Esophagus squamous epithelium (tissue), 5 donors: ENCODE measurements around the gene CYB561D1. TPM values are rescaled to one million over a fixed set of nuclear protein-coding genes. Genes with fewer than 3 reads are reported as not detected.

Experiments
- DNase-seq: peaks from one replicate; lab custom pipeline; 2025; lab: John Stamatoyannopoulos, UW
- H3K27ac ChIP-seq, 4 donors: fragments of 200-600 bp; sonication (generic); one replicate each; pipeline ENCODE4 v1.5.1; 2016 to 2019; ENCODE audit warnings: mild to moderate bottlenecking in 1 of 4
- H3K27me3 ChIP-seq, 4 donors: fragments of 200-600 bp; sonication (generic); 1 replicate in 3 of 4; 2 replicates in 1 of 4; pipeline versions ENCODE4 v1.5.1 to v1.6.0; 2017 to 2021; ENCODE audit warnings: antibody characterized with exemption in 1 of 4
- H3K36me3 ChIP-seq, 3 donors: fragments of 200-600 bp; sonication (generic); one replicate each; pipeline ENCODE4 v1.5.1; 2016 to 2019
- H3K4me1 ChIP-seq, 3 donors: fragments of 200-600 bp; sonication (generic); one replicate each; pipeline ENCODE4 v1.5.1; 2017 to 2019
- H3K4me3 ChIP-seq, 4 donors: fragments of 200-600 bp; sonication (generic); 1 replicate in 3 of 4; 2 replicates in 1 of 4; pipeline ENCODE4 v1.5.1; 2016 to 2019; ENCODE audit warnings: mild to moderate bottlenecking in 2 of 4, moderate library complexity in 1 of 4
- H3K9me3 ChIP-seq, 3 donors: fragments of 200-600 bp; sonication (generic); one replicate each; pipeline ENCODE4 v1.5.1; 2016 to 2019
- POLR2A ChIP-seq, 4 donors: fragments of 450-650 bp; IDR thresholded peaks; one replicate each; pipeline ENCODE4 v1.6.1; 2017; ENCODE audit warnings: antibody characterized with exemption in 4 of 4, mild to moderate bottlenecking in 4 of 4, moderate library complexity in 3 of 4
- WGBS, 2 donors: methylation state at CpG; one replicate each; pipeline ENCODE4 v1.1.5; 2018; 5-methylcytosine and 5-hydroxymethylcytosine counted together
- intact Hi-C: fragments of 100-400 bp; cut with DNase I; formaldehyde crosslinking; loops from one replicate; pipeline ENCODE4 v1.15.0; 2022
- total RNA-seq, 4 donors: library from RNA; depleted of rRNA; stranded (reverse); fragments of >200 nt; gene quantifications; one replicate each; pipeline ENCODE4 v1.1.0, GENCODE V29; 2016
- TF ChIP-seq, protein P1 (sequence below), 6 experiments: fragments of 450-650 bp in 4 of 6; fragments of 200-600 bp in 2 of 6; sonication (generic) in 2 of 6; IDR thresholded peaks; one replicate each; pipeline ENCODE4 v1.5.1; 2016 to 2019; ENCODE audit warnings: antibody characterized with exemption in 6 of 6, mild to moderate bottlenecking in 4 of 6, moderate library complexity in 4 of 6
- donor health status: DM: yes; HTN: yes; CAD: no.

CYB561D1 gene
- total RNA-seq, 4 donors from 2014 or later, result 3.1 to 12.7 (median 7.3) TPM

DNA sequence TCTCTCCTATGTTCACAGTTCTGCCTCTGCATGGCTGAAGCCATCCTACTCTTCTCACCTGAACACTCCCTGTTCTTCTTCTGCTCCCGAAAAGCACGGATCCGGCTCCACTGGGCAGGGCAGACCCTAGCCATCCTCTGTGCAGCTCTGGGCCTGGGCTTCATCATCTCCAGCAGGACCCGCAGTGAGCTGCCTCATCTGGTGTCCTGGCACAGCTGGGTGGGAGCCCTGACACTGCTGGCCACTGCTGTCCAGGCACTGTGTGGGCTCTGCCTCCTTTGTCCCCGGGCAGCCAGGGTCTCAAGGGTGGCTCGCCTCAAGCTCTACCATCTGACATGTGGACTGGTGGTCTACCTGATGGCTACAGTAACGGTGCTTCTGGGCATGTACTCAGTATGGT is 1.8 kb downstream of the CYB561D1 start:
- TF ChIP-seq, protein P1, sequence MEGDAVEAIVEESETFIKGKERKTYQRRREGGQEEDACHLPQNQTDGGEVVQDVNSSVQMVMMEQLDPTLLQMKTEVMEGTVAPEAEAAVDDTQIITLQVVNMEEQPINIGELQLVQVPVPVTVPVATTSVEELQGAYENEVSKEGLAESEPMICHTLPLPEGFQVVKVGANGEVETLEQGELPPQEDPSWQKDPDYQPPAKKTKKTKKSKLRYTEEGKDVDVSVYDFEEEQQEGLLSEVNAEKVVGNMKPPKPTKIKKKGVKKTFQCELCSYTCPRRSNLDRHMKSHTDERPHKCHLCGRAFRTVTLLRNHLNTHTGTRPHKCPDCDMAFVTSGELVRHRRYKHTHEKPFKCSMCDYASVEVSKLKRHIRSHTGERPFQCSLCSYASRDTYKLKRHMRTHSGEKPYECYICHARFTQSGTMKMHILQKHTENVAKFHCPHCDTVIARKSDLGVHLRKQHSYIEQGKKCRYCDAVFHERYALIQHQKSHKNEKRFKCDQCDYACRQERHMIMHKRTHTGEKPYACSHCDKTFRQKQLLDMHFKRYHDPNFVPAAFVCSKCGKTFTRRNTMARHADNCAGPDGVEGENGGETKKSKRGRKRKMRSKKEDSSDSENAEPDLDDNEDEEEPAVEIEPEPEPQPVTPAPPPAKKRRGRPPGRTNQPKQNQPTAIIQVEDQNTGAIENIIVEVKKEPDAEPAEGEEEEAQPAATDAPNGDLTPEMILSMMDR (IDR thresholded peaks at IDR 0.05), result no peak
- TF ChIP-seq POLR2A (IDR thresholded peaks at IDR 0.05), result no peak
- no peak for DNase-seq
- Histone ChIP-seq H3K27ac (no peak overlapping the region), H3K27me3 (no peaks in the 10 kb centered on the region), H3K4me3 (no peak overlapping the region), H3K9me3 (no peaks in the 10 kb centered on the region), H3K36me3 (peaks cover 0 to 51% (median 5%) of the 10 kb centered on the region in 3 donors), H3K4me1 (peaks cover 33 to 70% (median 36%) of the 10 kb centered on the region in 3 donors)
- WGBS, 2 donors, result 93 to 100% methylated on average over 1 to 5 of the region's 7 CpGs
- intact Hi-C loops, result no loop called here

GRCh38 chr1:109497449-109498160 is 3.7 kb downstream of the CYB561D1 start:
- Histone ChIP-seq H3K4me1 (peaks cover 39 to 83% (median 46%) of the 10 kb centered on the region in 3 donors), H3K27ac (no peak overlapping the region), H3K9me3 (no peaks in the 10 kb centered on the region), H3K27me3 (no peaks in the 10 kb centered on the region), H3K4me3 (no peak overlapping the region), H3K36me3 (peaks cover 0 to 52% (median 5%) of the 10 kb centered on the region in 3 donors)
- intact Hi-C loops, result no loop called here
- 59 to 83% methylated on average over 1 to 6 of the region's 9 CpGs for WGBS, 2 donors
- no peak for TF ChIP-seq POLR2A (IDR thresholded peaks at IDR 0.05)
- TF ChIP-seq, protein P1 (IDR thresholded peaks at IDR 0.05), result no peak
- DNase-seq, result no peak

- TF ChIP-seq, protein P1 (IDR thresholded peaks at IDR 0.05), result peak in 5 of 6 experiments; percentile 32 to 57 (median 34)
- TF ChIP-seq POLR2A (IDR thresholded peaks at IDR 0.05), result no peak
- intact Hi-C loops, result no loop called here
- Histone ChIP-seq H3K27ac (peak overlapping the region in 2 of 4 donors; percentile 48 to 84), H3K27me3 (no peaks in the 10 kb centered on the region), H3K9me3 (no peaks in the 10 kb centered on the region), H3K4me3 (no peak overlapping the region), H3K4me1 (peaks cover 39 to 79% (median 44%) of the 10 kb centered on the region in 3 donors), H3K36me3 (peaks cover 0 to 52% (median 5%) of the 10 kb centered on the region in 3 donors)
- no peak for DNase-seq
- 57 to 65% methylated on average over 4 to 5 of the region's 12 CpGs for WGBS, 2 donors
Measured at GRCh38 chr1:109498161-109498801, 4.4 kb downstream of the CYB561D1 start.

- TF ChIP-seq, protein P1 (IDR thresholded peaks at IDR 0.05), result no peak
- TF ChIP-seq POLR2A (IDR thresholded peaks at IDR 0.05), result no peak
- intact Hi-C loops, result no loop called here
- 32 to 68% methylated on average over 6 to 7 of the region's 7 CpGs for WGBS, 2 donors
- Histone ChIP-seq H3K36me3 (peaks cover 0 to 52% (median 5%) of the 10 kb centered on the region in 3 donors), H3K4me1 (peaks cover 34 to 80% (median 42%) of the 10 kb centered on the region in 3 donors), H3K27ac (peak overlapping the region; percentile 48 to 84 (median 71)), H3K9me3 (no peaks in the 10 kb centered on the region), H3K27me3 (no peaks in the 10 kb centered on the region), H3K4me3 (no peak overlapping the region)
- DNase-seq, result no peak
Measured at GRCh38 chr1:109499081-109499480, 5.2 kb downstream of the CYB561D1 start.
